GM19351 (cell line): ENCODE results near the gene LIMS2.

ENCODE experiments used
- ATAC-seq: cut with Tn5 transposase; IDR thresholded peaks from one replicate; pipeline ENCODE4 v1.9.1; 2021; ENCODE audit warnings: mild to moderate bottlenecking, moderate library complexity; ENCODE audit not compliant: unreplicated experiment

Gene LIMS2

DNA sequence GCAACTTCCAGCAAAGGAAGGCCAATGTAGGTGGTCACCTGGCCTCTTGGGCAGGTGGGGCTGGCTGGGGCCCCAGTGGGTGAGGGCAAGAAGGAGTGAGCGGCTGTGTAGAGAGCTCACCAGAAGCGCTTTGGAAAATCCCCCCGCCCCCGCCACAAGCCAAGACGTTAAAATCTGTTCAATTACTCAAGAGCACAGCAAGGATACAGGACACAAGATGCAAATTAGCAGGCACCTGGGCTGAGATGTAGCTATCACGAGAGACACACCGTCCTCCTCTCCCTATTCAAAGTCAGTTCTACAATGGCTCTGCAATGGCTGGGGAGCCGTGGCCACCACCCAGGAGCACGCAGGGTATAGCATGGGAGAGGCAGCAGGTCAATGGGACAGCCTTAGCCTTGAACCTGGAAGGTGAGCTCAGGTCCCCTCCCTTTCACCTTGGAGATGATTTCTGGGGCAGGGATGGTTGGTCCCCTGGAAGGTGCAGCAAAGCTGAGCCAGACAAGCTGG is 67.9 kb downstream of the LIMS2 start:
- no peak for ATAC-seq

DNA sequence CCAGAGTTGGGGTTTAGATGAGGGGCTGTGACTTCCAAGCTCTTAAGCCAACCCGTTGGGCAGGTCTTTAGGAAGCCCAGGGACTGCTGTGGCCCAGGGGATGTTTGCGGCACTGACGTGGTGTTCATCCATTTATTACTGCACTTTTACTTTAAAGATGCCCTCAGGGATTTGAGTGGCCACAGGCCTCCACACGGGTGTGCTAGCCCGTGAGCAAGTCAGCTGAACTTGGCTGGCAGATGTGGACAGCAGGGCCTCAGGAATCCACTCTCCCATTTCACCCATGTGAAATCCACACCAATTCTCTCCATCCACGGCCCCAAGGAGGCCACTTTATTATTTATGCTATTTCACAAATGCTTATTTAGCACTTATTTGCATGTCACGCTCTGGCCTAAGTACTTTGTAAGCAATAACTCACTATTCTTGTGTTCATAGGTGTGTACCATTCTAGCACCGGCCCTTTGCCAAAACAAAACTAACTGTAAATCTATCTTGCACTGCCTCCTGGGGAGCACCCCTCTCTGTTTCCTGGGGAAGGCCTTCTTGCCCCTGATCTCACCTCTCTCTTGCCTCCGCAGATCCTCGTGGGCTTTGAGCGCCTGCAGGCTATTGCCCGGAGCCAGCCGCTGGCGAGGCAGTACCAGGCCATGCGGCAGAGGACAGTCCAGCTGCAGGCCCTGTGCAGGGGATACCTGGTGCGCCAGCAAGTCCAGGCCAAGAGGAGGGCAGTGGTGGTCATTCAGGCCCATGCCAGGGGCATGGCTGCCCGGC is 68.5 kb downstream of the LIMS2 start:
- no peak for ATAC-seq

DNA sequence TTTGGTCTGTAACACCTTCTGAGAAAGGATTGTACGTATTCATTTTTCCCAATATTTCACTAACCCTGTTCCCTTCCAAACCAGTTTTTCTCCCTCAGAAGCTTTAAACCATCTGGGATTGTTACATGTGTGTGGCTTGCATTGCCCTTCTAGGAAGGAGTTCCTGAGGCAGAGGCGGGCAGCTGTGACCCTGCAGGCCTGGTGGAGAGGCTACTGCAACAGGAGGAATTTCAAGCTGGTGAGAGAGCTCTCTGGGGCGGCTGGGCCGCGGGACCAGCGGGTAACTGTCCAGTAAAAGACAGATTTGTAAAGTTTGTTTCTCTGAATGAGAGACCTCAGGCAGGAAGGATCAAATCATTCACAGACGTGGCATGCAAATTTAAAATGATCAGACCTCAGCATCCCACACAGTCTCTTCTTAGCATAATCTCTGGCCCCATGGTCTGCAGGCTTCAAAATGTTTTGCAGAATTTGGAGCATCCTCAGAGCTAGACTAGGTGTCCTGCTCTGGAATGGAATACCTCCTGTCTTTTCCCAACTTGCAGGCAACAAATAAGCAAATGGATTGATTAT is 69.6 kb downstream of the LIMS2 start:
- ATAC-seq, result no peak

DNA sequence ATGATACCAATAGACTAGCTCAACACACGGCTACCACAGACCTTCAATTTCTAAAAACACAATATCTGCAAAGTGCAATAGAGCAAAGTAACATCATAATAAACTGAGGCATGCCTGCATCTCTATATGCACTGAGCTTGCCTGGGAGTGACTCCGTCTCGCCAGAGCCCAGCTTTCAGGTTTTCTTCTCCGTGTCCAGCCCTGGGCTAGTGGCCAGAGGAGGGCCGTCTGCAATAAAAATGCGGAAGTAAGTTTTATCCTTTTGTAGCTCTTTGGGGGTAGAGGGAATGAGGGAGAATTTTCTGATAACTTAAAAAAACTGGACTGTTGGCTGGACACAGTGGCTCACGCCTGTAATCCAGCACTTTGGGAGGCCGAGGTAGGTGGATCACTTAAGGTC is 70.3 kb downstream of the LIMS2 start:
- ATAC-seq, result no peak

DNA sequence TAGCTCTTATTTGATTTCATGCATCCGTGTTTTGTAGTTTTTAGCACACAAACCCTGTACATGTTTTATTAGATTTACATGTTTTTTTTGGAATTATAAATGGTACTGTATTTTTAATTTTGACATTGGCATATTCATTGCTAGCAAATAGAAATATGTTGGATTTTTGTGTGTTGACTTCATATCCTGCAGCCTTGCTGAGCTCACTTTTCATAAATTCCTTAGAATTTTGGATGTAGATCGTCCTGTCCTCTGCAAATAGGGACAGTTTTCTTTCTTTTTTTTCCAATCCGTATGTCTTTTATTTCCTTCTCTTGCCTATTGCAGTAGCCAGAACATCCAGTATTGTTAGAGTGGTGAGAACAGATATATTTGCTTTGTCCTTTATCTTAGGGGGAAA is 76.1 kb downstream of the LIMS2 start:
- ATAC-seq, result no peak

DNA sequence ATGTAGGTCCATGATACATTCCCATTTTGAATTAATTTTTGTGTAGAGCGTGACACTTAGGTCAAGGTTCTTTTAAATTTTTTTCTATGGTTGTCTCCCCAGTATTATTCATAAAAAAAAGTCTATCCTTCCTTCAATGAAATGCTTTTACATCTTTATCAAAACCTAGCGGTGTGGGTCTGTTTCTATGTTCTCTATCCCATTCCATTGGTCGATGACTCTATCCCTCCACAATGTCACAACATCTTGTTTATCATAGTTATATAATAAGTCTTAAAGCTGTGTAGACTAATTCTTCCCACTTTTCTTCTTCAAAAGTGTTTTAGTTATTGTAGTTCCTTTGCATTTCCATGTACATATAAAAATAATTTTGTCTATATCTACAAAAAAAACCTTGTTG is 76.6 kb downstream of the LIMS2 start:
- no peak for ATAC-seq

DNA sequence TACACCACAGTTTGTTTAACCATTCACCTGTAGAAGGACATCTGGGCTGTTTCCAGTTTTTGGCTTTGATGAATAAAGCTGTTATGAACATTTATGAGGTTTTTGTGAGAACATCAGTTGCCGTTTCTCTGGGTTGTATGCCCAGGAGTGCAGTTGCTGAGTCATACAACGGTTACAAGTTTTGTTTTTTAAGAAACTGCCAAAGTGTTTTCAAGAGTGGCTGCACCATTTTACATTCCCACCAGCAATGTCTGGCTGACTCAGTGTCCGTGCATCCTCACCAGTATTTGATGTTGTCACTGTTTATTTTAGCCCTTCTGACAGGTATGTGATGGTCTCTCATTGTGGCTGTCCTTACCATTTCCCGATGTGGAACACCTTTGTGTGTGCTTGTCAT is 77.3 kb downstream of the LIMS2 start:
- no peak for ATAC-seq

DNA sequence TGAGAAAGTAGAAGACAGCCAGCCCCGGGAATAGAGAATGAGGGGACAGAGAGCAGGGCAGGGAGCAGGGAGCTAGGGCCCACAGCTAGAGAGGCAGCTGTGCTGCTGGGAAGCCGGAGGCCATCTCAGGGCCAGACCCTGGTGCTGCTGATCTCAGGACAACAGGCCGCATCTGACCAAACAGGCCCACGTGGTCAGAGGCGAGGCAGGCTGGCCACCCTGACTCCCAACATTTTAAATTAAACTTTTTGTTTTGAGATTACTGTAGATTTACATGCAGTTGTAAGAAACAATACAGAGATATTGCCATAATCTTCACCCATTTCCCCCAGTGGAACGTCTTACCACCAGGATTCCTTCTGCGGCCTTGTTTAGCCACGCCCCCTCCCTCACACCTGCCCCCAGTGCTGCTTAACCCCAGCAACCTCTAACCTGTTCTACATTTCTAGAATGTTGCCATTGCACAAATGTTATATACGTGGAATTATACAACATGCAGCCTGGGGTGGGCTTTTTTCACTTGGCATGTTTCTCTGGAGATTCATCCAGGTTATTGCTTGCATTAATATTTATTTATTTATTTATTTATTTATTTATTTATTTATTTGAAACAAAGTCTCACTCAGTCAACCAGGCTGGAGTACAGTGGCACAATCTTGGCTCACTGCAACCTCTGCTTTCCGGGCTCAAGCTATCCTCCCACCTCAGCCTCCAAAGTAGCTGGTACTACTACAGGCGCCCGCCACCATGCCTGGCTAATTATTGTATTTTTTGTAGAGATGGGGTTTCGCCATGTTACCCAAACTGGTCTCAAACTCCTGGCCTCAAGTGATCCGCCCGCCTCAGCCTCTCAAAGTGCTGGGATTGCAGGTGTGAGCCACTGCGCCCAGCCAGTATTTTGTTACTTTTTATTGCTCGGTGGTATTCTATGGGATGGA is 78.0 kb downstream of the LIMS2 start:
- ATAC-seq, result no peak

DNA sequence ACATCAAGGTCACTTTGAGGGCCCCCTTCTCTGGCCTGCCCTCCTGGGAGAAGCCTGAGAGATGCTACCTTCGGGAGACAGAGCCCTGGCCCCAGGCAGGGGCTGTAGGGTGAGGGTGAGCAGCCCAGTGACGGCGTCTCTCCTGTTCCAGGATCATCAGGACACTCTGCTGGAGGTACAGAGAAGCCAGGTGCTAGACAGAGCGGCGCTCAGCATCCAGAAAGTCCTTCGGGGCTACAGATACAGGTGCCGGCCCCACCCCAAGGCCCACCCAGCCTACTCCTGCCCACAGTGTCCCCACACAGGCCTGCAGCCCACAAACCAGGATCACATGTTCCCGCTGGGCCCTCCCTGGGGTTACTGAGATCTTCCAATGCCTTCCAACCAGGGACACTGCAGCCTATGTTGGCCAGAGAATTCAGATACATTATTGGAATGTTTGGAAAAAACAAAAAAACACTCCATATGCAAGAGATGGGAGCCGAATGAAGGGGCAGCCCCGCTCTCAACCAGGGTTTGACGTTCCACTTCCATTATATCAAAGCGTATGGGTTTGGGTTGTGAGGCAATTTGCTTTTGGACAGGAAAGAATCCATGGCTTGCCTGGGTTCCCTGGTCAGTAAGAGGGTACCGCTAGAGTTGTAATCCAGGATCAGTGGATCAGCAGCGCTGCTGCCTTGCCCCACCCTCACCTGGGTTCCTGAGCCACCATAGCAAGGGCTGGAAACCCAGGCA is 78.9 kb downstream of the LIMS2 start:
- ATAC-seq, result no peak

DNA sequence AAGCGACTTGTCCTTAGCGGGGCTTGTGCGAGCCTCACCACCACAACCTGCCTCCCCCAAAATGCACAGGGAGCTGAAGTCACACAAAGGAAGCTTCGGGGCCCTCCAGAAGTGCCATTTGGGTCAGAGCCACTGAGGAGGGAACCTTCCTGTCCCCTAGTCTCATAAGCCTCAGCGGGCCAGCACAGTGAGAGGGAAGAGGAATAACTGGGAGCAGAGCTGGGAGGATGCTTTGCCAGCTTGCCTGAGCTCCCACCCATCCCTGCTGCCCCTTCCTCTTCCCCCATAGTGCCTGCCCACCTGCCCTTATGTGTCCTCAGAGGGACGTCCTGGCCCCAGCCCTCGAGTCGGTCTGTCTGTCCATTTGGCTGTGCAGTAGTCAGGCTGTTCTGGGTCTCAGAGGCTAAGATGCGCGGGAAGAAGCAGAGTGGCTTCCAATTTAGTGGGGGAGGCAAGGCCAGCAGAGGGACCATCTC is 81.2 kb downstream of the LIMS2 start:
- ATAC-seq, result no peak

DNA sequence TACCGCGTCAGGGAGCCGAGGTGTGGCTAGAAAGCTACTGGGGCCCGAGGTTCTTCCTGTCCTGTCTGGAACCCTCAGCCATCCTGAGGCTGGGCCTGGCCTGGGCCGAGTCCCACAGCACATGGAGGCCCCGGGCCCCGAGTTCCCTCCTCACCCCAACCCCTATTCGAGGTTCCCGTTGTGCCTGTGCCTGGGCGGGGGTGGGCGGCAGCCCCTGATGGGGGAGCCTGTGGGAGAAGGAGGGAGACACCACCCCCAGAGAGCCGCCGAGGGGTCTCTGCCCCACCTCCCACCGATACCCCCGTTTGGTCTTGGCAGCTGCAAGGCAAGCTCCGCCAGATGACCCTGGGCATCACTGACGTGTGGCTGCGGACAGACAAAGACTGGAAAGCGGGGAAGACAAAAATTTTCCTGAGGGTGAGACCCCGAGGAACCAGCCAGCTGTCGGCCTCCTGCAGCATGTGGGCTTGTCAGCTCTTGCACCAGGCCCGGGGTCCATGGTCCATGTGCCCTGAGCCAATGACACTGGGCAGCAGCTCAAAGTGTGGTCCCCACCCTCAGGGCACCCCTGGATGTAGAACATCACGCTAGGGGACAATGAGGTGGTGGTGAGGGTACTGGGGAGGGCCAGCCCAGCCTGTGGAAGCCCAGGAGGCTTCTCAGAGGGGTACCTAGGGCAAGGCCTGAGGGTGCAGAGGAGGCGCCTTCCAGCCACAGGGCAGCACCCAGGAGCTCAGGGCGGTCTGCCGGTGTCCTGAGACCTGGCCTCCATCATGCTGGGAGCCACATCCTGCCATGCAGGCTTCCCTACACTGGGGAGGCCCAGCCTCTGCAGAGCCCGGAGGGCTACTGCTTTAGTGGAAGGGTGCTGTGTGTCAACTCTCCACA is 81.9 kb downstream of the LIMS2 start:
- ATAC-seq, result no peak

DNA sequence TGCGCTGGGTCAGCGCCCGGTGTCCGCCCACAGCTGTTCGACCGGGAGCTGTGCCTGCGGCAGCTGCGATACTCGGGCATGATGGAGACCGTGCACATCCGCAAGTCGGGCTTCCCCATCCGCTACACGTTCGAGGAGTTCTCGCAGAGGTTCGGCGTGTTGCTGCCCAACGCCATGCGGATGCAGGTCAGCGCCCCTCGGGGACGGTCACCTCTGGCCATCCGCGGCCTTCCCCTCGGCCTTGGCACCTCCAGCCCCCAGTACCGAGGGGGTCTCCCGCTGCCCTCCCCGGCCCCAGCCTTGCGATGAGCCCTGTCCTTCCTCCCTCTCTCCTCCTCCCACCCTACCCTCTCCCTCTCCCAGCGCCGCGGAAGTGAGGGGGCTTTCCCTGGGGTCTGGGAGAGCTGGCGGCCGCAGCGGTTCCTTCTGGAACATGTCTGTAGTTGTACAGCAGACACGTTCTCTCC is 82.5 kb downstream of the LIMS2 start:
- no peak for ATAC-seq

DNA sequence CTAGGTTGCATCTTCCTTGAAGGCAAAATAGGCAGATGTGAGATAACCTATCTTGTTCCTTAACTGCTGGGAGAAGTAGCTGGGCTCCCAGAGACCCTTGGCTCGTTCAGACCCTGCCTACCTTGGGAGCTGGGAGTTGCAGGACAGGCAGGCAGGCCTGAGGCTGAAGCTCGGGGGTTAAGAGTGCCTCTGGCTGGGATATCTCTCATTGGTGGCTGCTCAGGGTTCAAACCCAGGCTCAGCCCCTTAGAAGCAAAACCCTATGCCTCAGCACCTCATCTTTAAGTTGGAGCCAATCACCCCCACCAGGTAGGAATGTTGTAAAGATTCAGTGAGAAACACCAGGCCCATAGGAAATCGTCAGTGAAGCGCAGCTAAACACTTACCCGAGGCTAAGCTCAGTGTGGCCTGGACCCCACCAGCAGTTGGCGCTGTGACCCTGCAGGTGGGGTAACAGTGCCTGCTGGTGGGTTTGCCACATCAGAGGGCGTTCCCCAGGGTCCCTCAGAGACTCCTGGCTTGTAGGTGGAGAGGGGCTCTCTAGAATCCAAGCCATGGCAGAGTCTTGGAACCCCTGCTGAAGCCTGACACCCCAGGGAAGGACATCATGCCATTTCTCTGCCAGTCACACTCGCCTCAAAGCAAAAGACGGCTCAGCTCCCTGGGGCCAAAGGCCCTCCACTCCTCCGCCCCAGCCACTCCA is 84.0 kb downstream of the LIMS2 start:
- ATAC-seq, result peak; percentile 81

DNA sequence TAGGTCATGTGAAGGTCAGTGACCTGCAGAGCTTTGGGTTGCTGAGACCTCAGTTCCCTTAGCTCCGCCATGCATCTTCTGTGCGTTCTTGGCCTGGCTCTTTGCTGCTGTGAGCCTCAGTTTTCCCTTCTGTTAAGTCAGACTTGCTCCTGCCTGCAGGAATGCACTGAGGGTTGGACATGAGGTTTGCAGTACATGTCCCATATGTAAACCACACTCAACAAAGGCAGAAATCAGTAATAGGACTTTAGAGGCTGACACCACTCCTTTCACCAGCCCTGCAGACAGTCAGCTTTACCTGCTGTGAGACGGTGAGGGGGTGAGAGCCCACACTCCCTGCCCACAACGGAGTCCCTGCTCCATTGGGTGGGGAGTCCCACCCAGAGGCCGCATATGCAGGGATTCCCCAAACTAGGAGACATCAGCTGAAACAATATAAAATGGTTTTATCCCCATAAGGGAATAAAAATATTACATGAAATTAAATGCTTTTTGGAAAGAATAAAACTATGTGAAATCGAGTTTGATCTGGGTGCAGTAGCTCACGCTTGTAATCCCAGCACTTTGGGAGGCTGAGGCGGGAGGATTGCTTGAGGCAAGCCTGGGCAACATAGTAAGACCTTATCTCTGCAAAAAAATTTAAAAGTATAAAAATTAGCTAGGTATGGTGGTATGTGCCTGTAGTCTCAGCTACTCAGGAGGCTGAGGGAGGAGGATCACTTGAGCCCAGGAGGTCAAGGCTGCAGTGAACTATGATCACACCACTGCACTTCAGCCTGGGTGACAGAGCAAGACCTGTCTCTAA is 84.7 kb downstream of the LIMS2 start:
- ATAC-seq, result no peak

DNA sequence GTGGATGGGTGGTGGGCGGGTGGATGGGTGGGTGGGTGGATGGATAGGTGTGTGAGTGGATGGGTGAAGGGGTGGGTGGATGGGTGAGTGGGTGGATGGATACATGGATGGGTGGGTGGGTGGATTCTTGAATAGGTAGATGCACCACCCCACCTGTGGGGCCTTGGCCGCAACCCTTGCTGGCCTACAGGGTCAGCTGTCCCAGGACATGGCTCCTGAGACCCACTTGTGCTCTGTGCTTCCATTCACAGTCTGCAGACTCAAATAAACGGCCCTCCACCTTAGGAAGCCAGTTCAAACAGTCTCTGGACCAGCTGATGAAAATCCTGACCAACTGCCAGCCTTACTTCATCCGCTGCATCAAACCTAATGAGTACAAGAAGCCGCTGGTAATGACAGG is 85.5 kb downstream of the LIMS2 start:
- ATAC-seq, result no peak

DNA sequence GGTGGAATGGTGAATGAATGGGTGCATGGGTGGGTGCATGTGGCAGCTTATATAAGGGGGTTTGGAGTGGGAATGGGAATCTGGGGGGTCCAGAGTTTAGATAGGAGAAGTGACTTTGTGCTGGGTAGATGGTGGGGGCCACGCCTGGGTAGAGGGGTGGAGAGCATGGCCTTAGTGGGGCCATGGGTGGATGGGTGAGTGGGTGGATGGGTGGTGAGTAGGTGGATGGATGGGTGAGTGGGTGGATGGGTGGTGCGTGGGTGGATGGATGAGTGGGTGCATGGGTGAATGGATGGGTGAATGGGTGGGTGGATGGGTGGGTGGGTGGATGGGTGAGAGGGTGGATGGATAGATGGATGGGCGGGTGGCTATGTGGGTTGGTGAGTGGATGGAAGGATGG is 86.0 kb downstream of the LIMS2 start:
- no peak for ATAC-seq
